Nephron (organoid): ENCODE measurements around the gene MDM2.

Experiments used
- H3K27ac Mint-ChIP-seq, 3 experiments: 2 replicates each; pipeline ENCODE4 v1.8.0; 2020; ENCODE audit warnings: mixed read lengths in 3 of 3, mild to moderate bottlenecking in 2 of 3, moderate library complexity in 1 of 3
- H3K27me3 Mint-ChIP-seq: 2 replicates; pipeline ENCODE4 v1.8.0; 2021; ENCODE audit warnings: low read depth, mild to moderate bottlenecking, moderate library complexity, mixed read lengths
- H3K36me3 Mint-ChIP-seq: 2 replicates; pipeline ENCODE4 v1.8.0; 2020; ENCODE audit warnings: low read depth, mixed read lengths
- H3K4me1 Mint-ChIP-seq: 2 replicates; pipeline ENCODE4 v1.8.0; 2020; ENCODE audit warnings: mixed read lengths
- H3K4me3 Mint-ChIP-seq, 3 experiments: 2 replicates each; pipeline ENCODE4 v1.8.0; 2020; ENCODE audit warnings: mild to moderate bottlenecking in 3 of 3, mixed read lengths in 3 of 3, moderate library complexity in 2 of 3
- H3K9me3 Mint-ChIP-seq: 2 replicates; pipeline ENCODE4 v1.8.0; 2020; ENCODE audit warnings: mixed read lengths
- CTCF ChIP-seq, 3 experiments: fragments of 200-600 bp; sonication (generic); IDR thresholded peaks; one replicate each; pipeline ENCODE4 v1.5.0; 2021; ENCODE audit warnings: antibody characterized with exemption in 3 of 3; ENCODE audit not compliant: unreplicated experiment in 3 of 3

MDM2 gene

GRCh38 chr12:68883151-68883550 is 75.2 kb downstream of the MDM2 start:
- Mint-ChIP-seq H3K27me3 (no peaks in the 10 kb centered on the region), H3K27ac (no peak overlapping the region), H3K9me3 (peaks cover 7% of the 10 kb centered on the region), H3K4me3 (no peak overlapping the region), H3K36me3 (peaks cover 26% of the 10 kb centered on the region), H3K4me1 (no peaks in the 10 kb centered on the region)
- TF ChIP-seq CTCF (IDR thresholded peaks at IDR 0.05; ENCODE audit: unreplicated experiment in 3 of 3), result no peak

DNA sequence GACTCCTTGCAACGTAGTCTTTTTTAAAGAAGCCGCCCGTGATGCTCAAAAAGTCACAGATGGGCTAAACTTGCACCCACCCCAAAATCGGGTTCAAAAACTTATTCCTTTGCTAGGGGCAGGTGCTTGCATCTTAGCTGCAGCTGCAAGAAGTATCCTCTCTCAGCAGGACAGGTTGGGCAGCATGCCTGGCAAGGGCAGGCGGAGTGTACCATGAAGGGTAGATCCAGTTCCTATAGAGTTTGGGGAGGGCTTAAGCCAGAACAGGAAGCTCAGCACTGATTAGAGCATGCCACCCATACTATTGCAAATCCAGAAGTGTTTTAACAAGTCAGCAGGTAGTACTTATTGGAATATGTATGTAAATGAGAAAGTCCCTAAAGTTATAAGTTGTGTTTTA is 76.3 kb downstream of the MDM2 start:
- H3K4me3 Mint-ChIP-seq, result no peak overlapping the region
- H3K27ac Mint-ChIP-seq, result no peak overlapping the region
- peaks cover 3% of the 10 kb centered on the region for H3K9me3 Mint-ChIP-seq
- H3K4me1 Mint-ChIP-seq, result no peaks in the 10 kb centered on the region
- H3K36me3 Mint-ChIP-seq, result peaks cover 19% of the 10 kb centered on the region
- TF ChIP-seq CTCF (IDR thresholded peaks at IDR 0.05; ENCODE audit: unreplicated experiment in 3 of 3), result no peak
- H3K27me3 Mint-ChIP-seq, result no peaks in the 10 kb centered on the region

DNA sequence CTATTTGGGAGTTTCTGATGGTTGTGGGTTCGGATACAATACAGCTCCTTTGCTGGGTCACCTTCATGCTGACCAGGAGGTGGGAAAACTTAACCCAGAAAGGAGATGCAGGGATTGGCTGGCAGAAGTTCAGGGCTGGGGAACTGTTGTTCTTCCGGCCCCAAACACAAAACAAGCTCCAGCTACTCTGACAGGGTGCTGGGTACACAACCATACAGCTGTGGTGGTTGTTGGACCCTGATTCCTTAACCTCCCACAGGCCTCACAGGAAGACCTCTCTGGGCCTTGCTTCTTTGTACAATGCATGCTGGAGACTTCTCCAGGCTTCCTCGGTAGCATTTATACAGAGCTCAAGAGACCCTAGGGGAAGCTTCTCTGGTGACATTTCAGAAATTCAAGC is 77.4 kb downstream of the MDM2 start:
- H3K36me3 Mint-ChIP-seq, result peaks cover 15% of the 10 kb centered on the region
- no peaks in the 10 kb centered on the region for H3K27me3 Mint-ChIP-seq
- no peak for TF ChIP-seq CTCF (IDR thresholded peaks at IDR 0.05; ENCODE audit: unreplicated experiment in 3 of 3)
- H3K9me3 Mint-ChIP-seq, result peaks cover 3% of the 10 kb centered on the region
- no peak overlapping the region for H3K27ac Mint-ChIP-seq
- no peaks in the 10 kb centered on the region for H3K4me1 Mint-ChIP-seq
- H3K4me3 Mint-ChIP-seq, result no peak overlapping the region

DNA sequence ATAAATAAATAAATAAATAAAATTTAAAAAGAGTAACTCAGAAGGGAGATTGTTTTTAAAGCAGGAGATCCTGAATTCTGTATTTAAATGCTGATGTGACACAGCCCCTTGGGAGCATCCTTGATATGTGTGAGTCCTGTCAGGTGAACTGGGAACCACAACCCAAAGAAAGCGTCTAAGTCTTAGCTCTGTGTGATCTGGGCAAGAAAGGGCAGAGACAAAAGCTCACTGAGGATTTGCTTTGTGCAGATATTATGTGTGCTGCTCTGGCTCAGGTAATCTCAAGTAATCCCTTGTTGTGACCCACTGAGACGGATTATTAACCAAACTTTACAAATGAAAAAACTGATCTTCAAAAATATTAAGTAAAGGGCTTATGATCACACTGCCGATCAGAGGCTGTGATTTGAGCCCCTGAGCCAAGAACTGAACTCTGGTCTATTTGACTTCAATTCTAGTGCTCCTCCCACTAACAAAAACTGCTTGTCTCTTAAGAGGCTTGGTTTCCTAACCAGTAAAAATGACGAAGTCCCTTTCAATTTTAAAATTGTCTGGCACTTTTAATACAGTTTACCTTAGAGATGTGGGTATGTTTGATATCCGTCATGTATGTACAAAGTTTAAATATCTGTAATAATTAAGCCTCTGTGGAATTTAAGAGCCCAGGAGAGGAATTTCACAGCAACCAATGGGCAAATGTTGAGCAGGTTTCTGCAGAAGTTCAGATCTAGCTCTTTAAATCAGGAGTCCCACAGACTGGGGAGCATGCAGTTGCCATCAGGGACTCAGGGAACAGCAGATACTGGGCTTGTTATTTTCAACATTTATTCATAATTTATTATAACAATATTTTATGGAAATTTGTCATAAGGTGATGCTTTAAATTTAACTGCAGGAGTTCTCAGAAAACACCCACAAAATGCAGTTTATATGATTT is 78.9 kb downstream of the MDM2 start:
- no peak overlapping the region for H3K4me3 Mint-ChIP-seq
- peaks cover 3% of the 10 kb centered on the region for H3K9me3 Mint-ChIP-seq
- H3K27me3 Mint-ChIP-seq, result no peaks in the 10 kb centered on the region
- H3K27ac Mint-ChIP-seq, result no peak overlapping the region
- H3K36me3 Mint-ChIP-seq, result peaks cover 14% of the 10 kb centered on the region
- TF ChIP-seq CTCF (IDR thresholded peaks at IDR 0.05; ENCODE audit: unreplicated experiment in 3 of 3), result no peak
- H3K4me1 Mint-ChIP-seq, result no peaks in the 10 kb centered on the region

- Mint-ChIP-seq H3K4me3 (no peak overlapping the region), H3K27me3 (no peaks in the 10 kb centered on the region), H3K36me3 (peaks cover 10% of the 10 kb centered on the region), H3K27ac (no peak overlapping the region), H3K9me3 (no peaks in the 10 kb centered on the region), H3K4me1 (no peaks in the 10 kb centered on the region)
- TF ChIP-seq CTCF (IDR thresholded peaks at IDR 0.05; ENCODE audit: unreplicated experiment in 3 of 3), result no peak
These were observed 79.7 kb downstream of the MDM2 start for GRCh38 chr12:68887641-68888040.

- Mint-ChIP-seq H3K27ac (no peak overlapping the region), H3K9me3 (no peaks in the 10 kb centered on the region), H3K27me3 (no peaks in the 10 kb centered on the region), H3K4me3 (no peak overlapping the region), H3K4me1 (no peaks in the 10 kb centered on the region), H3K36me3 (peaks cover 7% of the 10 kb centered on the region)
- no peak for TF ChIP-seq CTCF (IDR thresholded peaks at IDR 0.05; ENCODE audit: unreplicated experiment in 3 of 3)
These were observed 80.3 kb downstream of the MDM2 start for GRCh38 chr12:68888243-68888642.
